OCI-M1 (cell line): ENCODE results near the gene IKZF3.
A peak's percentile ranks its signal among the peaks of the same experiment; 100 is the strongest.
"Not testable (repeated sequence)": the region's sequence is repeated elsewhere in the genome, so short reads cannot be mapped to it uniquely, and the experiment has no call there.

ENCODE experiments used
- DNase-seq: peaks from one replicate; lab custom pipeline; 2025; lab: John Stamatoyannopoulos, UW

IKZF3 gene

GRCh38 chr17:39863918-39864746 lies at the start of gene IKZF3:
Gene IKZF3, minus strand, starts transcription at chr17:39864312. Its CDS starts 186 bp downstream, at chr17:39864126.
- DNase-seq: peak; percentile 90

DNA sequence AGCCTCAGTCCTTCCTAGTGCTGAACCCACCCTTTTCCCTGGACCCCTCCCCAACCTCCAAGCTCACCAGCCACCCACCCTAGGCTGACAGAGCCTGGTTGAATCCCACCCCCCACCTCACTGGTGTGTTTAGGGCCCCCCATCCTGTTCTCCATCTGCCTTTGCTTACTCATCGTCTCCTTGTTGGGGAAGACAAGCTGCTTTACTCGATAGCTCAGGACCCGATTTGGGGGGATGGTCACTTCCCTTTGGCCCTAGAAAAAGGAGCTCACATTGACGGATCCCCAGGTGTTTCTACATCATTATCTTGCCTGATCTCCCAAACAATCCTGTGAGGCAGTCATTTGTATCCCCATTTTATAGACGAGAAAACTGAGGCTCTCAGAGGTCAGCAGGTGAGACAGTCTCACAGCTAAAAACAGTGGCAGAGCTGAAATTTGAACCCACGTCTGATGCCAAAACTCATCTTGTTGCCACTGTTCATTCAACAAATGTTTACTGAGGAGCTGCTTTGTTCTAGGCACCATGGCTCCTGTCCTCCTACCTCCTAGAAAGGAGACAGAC lies 44.8 kb upstream of the IKZF3 start:
- no peak for DNase-seq

DNA sequence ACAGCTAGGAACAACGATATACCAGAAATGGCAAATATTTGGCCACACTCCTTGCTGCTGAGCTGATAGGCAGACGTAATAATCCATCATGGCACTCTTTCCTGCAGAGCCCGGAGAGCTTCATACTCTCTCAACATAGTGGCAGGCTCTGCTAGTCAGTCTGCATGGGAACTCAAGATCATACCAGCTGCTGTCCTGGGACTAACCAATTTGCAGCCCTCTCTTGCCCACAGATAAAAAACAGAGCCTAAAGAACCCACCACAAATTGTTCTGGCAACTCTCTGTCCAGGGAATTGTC lies 40.8 kb upstream of the IKZF3 start:
- DNase-seq: no peak

DNA sequence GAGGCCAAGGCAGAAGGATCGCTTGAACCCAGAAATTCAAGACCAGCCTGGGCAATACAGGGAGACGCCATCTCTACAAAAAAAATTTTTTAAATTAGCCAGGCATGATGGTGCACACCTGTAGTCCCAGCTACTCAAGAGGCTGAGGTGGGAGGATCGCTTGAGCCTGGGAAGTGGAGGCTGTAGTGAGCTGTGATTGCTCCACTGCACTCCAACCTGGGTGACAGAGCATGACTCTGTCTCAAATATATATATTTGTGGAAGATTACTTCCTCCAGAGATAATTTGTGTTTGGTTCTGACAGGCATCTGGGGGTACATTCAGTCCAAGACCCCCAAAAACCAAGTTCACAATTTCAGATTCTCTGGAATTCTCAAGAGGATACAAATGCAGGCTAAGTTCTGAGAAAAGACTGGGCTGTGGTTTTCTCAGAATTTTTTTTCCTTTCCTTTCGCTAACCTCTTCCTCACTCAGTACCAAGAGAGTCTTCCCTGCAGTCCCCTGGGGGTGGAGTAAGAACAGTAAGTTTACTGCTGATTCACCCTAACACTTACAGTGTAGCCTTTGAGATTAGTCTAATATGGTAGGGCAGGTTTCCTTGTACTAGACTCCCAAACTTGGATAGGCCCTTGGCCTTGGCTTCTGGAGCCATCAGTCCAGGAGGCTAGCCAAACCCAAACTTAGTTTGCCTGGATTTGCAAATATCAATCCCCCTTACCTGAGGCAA lies 39.2 kb upstream of the IKZF3 start:
- peak; percentile 92 for DNase-seq

DNA sequence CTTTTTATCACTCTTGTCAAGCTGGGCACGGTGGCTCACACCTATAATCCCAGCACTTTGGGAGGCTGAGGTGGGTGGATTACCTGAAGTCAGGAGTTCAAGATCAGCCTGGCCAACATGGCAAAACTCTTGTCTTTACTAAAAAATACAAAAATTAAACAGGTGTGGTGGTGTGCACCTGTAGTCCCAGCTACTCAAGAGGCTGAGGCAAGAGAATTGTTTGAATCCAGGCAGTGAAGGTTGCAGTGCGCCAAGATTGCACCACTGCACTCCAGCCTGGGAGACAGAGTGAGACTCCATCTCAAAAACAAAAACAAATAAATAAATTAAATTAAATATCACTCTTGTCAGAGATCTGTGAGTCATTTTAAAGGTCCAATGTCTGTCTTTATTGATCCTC lies 37.9 kb upstream of the IKZF3 start:
- not testable (repeated sequence) for DNase-seq

- no peak for DNase-seq
These were observed 35.1 kb upstream of the IKZF3 start for GRCh38 chr17:39899215-39899614.

DNA sequence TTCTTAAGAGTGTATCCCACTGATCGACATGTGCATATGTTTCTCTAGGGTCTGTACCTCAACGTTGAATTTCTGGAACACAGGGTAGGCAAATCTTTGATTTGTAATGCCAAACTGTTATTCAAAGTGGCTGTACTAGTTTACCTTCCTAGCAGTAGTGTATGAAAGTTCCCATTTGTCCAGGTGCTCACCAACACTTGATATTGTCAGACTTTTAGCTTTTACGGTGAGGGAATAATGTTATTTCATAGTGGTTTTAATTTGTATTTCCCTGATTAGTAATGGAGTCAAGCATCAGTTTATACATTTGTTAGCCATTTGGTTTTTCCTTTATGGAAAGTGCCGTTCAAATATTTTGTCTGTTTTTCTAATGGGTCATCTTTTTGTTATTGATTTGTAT lies 34.0 kb upstream of the IKZF3 start:
- DNase-seq: no peak

- DNase-seq: peak; percentile 42
These were observed 30.7 kb upstream of the IKZF3 start for GRCh38 chr17:39894681-39895376.

DNA sequence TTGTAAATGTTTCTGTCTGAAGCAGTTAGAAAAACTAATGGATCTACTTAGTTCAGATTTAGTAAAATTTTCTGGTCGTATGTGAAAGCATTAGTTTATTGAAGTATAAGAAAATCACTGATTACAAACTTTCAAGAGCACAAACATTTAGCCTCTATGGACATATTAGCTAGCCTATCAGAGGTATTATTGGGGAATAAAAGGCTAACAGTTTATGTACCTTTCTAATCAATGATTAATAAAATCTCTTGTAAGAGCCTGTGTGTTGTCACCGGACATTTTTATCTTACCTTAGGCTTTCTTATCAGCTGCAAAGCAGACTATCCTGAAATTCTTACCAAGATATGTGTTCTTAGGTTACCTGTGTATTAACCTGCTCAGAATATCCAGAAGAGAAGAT lies 25.1 kb upstream of the IKZF3 start:
- no peak for DNase-seq

GRCh38 chr17:39887078-39887477 lies 23.0 kb upstream of the IKZF3 start:
- no peak for DNase-seq

DNA sequence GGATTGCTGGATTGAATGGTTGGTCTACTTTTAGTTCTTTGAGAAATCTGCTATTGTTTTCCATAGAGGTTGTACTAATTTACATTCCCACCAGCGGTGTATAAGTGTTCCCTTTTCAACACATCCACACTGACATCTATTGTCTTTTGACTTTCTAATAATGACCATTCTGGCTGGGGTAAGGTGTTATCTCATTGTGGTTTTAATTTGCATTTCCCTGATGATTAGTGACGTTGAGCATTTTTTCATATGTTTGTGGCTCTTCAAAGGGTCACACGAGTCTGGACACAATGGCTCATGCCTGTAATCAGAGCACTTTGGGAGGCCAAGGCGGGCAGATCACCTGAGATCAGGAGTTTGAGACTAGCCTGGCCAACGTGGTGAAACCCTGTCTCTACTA lies 22.0 kb upstream of the IKZF3 start:
- not testable (repeated sequence) for DNase-seq

DNA sequence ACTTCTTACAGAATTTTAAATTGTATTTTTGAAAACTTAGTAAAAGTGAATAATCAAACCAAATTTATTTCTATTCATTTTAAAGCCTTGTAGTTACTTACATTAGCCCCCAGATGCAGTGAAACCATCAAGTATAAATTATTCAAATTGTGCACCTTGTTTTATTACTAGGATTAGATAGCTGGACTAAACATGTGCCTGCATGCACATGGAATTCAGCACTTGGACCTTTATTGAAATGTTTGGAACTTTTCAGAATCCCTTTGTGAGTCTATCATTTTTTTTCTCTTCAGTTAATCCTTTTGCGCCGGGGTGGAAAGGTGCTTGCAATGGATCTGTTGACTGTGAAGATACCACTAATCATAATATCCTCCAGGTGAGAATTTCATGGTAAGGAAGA lies 8.6 kb upstream of the IKZF3 start:
- peak; percentile 74 for DNase-seq

- DNase-seq: peak; percentile 45
These were observed 7.7 kb upstream of the IKZF3 start for GRCh38 chr17:39871801-39872200.

DNA sequence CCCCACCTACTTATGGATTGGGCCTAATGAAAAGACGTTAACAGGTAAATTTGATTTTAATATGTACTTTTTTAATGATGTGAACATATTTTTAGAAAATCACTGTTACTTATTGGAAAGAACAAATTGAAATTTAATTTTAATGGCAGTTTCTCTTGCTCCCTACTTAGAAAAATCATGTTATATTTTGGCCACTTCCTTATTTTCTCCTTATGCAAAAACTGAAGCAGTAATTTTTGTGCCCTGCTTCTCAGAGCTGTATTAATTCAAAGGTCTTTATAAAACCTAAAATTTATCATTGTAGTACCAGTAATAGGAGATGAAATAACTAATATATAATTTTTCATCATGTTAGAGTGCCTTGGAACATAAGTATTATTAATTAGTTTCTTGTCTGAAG lies 6.7 kb upstream of the IKZF3 start:
- peak; percentile 38 for DNase-seq

GRCh38 chr17:39868554-39868942 lies 4.4 kb upstream of the IKZF3 start:
- no peak for DNase-seq

DNA sequence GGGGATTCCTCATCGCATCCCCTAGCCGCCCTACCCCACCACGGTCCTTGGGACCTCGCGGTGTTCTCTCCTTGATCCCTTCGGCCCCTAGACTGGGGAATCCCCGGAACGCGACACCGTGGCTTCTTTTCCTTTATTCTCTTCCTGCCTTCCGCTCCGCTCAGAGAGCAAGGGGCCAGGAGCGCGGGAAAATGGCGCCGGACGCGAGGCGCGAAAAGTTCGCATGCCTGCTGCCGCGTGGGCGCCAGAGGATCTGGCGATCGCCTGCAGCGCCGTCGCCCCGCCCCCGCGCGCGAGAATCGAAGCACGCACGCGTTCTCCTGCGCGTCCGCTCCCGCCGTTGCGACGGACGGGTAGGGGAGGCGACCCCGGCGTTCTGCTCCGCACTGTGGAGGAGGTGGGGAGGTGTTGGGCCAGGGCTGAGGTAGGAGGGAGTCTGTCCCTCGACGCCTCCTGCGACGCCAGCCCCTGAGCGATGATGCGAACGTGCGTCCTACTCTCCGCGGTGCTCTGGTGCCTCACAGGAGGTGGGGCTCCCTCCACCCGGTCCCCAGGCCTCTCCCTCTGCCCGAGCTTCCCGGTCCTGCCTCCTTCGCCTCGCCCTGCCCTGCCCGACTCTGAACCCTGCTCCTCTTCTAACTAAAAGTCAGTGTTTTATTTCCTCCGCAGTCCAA lies 3.9 kb upstream of the IKZF3 start, which contains the start of gene ZPBP2:
Gene ZPBP2 (plus strand): TSS at position 323 of the 674 bp plus-strand sequence. CDS start 153 bp downstream, at position 476.
- no peak for DNase-seq

GRCh38 chr17:39867084-39867879 lies 3.2 kb upstream of the IKZF3 start:
- DNase-seq: no peak

DNA sequence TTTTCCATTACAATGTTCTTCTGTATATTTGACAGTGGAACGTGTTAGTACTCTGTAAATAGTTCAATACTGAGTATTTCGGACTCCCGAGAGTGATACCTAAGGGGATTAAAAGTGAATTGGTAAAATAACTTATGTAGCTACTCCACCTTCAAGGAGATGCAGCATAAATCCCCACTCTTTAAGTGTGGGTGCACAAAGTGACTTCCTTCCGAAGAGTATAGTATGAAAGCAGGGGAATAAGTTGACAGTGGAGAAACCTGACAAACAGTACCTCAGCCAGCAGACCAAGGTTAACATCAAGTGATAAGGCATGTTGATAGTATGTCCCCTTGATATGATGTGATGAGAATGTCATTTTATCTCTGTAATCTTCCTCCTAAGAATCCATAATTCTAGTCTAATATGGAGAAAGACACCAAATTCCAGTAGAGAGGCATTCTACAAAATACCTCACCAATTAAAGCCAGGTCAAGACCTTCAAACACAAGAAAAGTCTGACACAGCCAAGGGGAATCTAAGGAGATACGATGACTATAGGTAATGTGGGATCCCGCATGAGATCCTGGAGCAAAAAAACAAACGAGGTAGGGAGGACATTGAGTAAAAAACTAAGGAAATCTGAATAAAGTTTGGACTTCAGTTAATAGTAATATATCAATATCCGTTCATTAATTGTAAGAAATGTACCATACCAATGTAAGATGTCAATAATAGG lies 2.1 kb upstream of the IKZF3 start:
- DNase-seq: no peak

- peak; percentile 62 for DNase-seq
These were observed 731 bp downstream of the IKZF3 start for GRCh38 chr17:39863244-39863917.

DNA sequence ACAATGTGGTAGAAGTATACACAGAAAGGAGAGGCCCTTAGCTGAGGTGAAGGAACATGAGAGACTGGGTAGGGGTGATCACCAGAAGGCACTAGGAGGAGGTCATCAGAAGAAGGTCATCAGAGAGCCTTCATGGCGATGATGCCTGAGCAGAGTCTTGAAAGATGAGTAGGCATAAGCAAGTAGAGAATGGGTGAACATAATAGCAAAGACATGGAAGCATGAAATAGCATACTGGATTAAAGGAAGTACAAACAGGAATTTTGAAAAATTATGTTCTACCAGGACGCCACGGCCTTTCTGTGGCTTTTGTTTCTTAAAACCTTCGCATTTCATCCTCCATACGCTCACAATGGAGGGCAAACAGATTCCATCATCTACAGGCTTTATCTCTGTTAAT lies 2.9 kb downstream of the IKZF3 start:
- peak; percentile 34 for DNase-seq
